GM12892 (cell line): ENCODE results near the gene TTC24.

ENCODE experiments used
- POLR2A ChIP-seq: IDR thresholded peaks from 2 replicates; pipeline ENCODE4 v1.6.1; 2011; ENCODE audit warnings: low read depth, low read length, control low read depth
- POLR2AphosphoS5 ChIP-seq: IDR thresholded peaks from 2 replicates; pipeline ENCODE4 v1.6.1; 2011; ENCODE audit warnings: low read depth, low read length, control low read depth

- no peak for TF ChIP-seq POLR2AphosphoS5
- TF ChIP-seq POLR2A: no peak
Observed at GRCh38 chr1:156593661-156593989, 14.1 kb downstream of the TTC24 start.
